ENCODE data around the gene DMWD.
A peak's percentile ranks its signal among the peaks of the same experiment; 100 is the strongest.

Gene DMWD

GRCh38 chr19:45792470-45793177 is at the start of gene DMWD:
TSS of gene DMWD (minus strand) at chr19:45792845. CDS start at chr19:45792756, 89 bp downstream.
- DNase-seq (ENCODE audit: insufficient read length, low spot score) (peak; percentile 89), FAIRE-seq (peak; percentile 95)

GRCh38 chr19:45842198-45842597 is 49.6 kb upstream of the DMWD start:
- FAIRE-seq (no peak), DNase-seq (ENCODE audit: insufficient read length, low spot score) (no peak)

GRCh38 chr19:45834970-45835369 is 42.3 kb upstream of the DMWD start:
- FAIRE-seq (no peak), DNase-seq (ENCODE audit: insufficient read length, low spot score) (no peak)

GRCh38 chr19:45828945-45829344 is 36.3 kb upstream of the DMWD start:
- DNase-seq (ENCODE audit: insufficient read length, low spot score) (no peak), FAIRE-seq (no peak)

GRCh38 chr19:45828523-45828922 is 35.9 kb upstream of the DMWD start:
- FAIRE-seq: no peak
- DNase-seq (ENCODE audit: insufficient read length, low spot score): no peak

- FAIRE-seq: no peak
- no peak for DNase-seq (ENCODE audit: insufficient read length, low spot score)
These were observed 34.9 kb upstream of the DMWD start for GRCh38 chr19:45827459-45828093.

GRCh38 chr19:45826934-45827333 is 34.3 kb upstream of the DMWD start:
- DNase-seq (ENCODE audit: insufficient read length, low spot score): no peak
- FAIRE-seq: peak; percentile 31

GRCh38 chr19:45825917-45826893 is 33.6 kb upstream of the DMWD start:
- FAIRE-seq: no peak

GRCh38 chr19:45825263-45825605 is 32.6 kb upstream of the DMWD start:
- DNase-seq (ENCODE audit: insufficient read length, low spot score) (no peak), FAIRE-seq (no peak)

More at GRCh38 chr19:45825917-45826893, 33.6 kb upstream of the DMWD start:
- no peak for DNase-seq (ENCODE audit: insufficient read length, low spot score)

GRCh38 chr19:45824531-45825262 is 32.1 kb upstream of the DMWD start:
- FAIRE-seq: no peak

GRCh38 chr19:45824041-45824471 is 31.4 kb upstream of the DMWD start:
- DNase-seq (ENCODE audit: insufficient read length, low spot score): no peak
- no peak for FAIRE-seq

More at GRCh38 chr19:45824531-45825262, 32.1 kb upstream of the DMWD start:
- no peak for DNase-seq (ENCODE audit: insufficient read length, low spot score)

GRCh38 chr19:45823182-45823581 is 30.5 kb upstream of the DMWD start:
- FAIRE-seq: no peak
- no peak for DNase-seq (ENCODE audit: insufficient read length, low spot score)

GRCh38 chr19:45822716-45823115 is 30.1 kb upstream of the DMWD start:
- DNase-seq (ENCODE audit: insufficient read length, low spot score): no peak
- no peak for FAIRE-seq

GRCh38 chr19:45821570-45821969 is 28.9 kb upstream of the DMWD start:
- FAIRE-seq: no peak
- no peak for DNase-seq (ENCODE audit: insufficient read length, low spot score)

GRCh38 chr19:45821103-45821521 is 28.5 kb upstream of the DMWD start:
- FAIRE-seq (no peak), DNase-seq (ENCODE audit: insufficient read length, low spot score) (no peak)

GRCh38 chr19:45820413-45821102 is 27.9 kb upstream of the DMWD start:
- DNase-seq (ENCODE audit: insufficient read length, low spot score) (no peak), FAIRE-seq (no peak)

GRCh38 chr19:45819769-45820168 is 27.1 kb upstream of the DMWD start:
- FAIRE-seq (no peak), DNase-seq (ENCODE audit: insufficient read length, low spot score) (no peak)

- FAIRE-seq: no peak
- no peak for DNase-seq (ENCODE audit: insufficient read length, low spot score)
These were observed 25.2 kb upstream of the DMWD start for GRCh38 chr19:45817725-45818301.

- peak; percentile 98 for DNase-seq (ENCODE audit: insufficient read length, low spot score)
- FAIRE-seq: peak; percentile 96
These were observed 24.5 kb upstream of the DMWD start for GRCh38 chr19:45817010-45817724.
